Esophagus squamous epithelium (tissue), 4 donors: Measurements from ENCODE around the gene COL4A2.

Experiments used
- CTCF ChIP-seq, 6 experiments: fragments of 450-650 bp in 4 of 6; fragments of 200-600 bp in 2 of 6; sonication (generic) in 2 of 6; IDR thresholded peaks; one replicate each; pipeline ENCODE4 v1.5.1; 2016 to 2019; ENCODE audit warnings: antibody characterized with exemption in 6 of 6, mild to moderate bottlenecking in 4 of 6, moderate library complexity in 4 of 6
- POLR2A ChIP-seq, 4 donors: fragments of 450-650 bp; IDR thresholded peaks; one replicate each; pipeline ENCODE4 v1.6.1; 2017; ENCODE audit warnings: antibody characterized with exemption in 4 of 4, mild to moderate bottlenecking in 4 of 4, moderate library complexity in 3 of 4

GRCh38 chr13:110434629-110435028 is 127.5 kb downstream of the COL4A2 start:
- TF ChIP-seq CTCF (IDR thresholded peaks at IDR 0.05) (no peak), POLR2A (IDR thresholded peaks at IDR 0.05) (no peak)
